ENCODE data around the gene RIPOR2.
"Not testable (repeated sequence)": the region's sequence is repeated elsewhere in the genome, so short reads cannot be mapped to it uniquely, and the experiment has no call there.

Gene RIPOR2

DNA sequence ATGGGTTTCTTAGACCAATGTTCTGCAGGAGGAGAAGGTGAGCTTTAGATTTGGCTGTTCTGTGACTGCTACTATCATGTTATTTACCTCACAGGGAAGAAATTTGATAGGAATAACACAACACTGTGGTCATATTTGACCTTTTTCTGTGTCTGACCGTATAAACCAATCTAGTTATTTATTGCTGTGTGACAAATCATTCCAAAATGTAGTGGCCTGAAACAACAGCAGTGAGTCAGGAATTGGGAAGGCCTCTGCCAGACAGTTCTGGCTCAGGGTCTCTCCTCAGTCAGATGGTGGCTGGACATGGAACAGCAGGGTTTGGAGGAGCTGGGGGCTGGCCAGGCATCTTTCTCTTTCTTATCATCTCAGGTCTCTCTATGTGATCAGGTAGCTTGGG, 33.0 kb downstream of the RIPOR2 start:
- DNase-seq: no peak

DNA sequence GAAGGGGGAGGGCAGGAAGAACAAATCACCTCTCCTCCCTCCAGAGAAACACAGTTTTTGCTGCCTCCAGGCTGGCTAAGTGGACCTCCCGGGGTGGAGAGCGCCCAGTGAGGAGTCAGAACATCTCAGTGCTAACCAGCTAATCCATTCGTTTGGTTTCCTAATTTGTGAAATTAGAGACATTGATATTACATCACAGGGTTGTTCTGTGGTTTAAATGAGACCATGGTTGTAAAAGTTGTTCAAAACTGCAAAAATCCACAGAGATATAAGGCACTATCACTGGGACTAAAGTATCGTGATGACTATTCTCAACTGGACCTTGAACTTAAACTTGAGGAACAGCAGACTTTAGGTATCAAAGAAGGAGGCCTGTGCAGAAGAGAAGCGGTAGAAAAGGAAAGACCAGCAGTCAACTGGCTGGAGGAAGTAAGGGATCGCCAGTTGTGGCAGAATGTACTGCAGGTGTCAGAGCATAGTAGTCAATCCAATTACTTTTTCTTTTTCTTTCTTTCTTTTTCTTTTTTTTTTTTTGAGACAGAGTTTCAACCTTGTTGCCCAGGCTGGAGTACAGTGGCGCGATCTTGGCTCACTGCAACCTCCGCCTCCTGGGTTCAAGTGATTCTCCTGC, 33.9 kb downstream of the RIPOR2 start:
- DNase-seq: no peak

DNA sequence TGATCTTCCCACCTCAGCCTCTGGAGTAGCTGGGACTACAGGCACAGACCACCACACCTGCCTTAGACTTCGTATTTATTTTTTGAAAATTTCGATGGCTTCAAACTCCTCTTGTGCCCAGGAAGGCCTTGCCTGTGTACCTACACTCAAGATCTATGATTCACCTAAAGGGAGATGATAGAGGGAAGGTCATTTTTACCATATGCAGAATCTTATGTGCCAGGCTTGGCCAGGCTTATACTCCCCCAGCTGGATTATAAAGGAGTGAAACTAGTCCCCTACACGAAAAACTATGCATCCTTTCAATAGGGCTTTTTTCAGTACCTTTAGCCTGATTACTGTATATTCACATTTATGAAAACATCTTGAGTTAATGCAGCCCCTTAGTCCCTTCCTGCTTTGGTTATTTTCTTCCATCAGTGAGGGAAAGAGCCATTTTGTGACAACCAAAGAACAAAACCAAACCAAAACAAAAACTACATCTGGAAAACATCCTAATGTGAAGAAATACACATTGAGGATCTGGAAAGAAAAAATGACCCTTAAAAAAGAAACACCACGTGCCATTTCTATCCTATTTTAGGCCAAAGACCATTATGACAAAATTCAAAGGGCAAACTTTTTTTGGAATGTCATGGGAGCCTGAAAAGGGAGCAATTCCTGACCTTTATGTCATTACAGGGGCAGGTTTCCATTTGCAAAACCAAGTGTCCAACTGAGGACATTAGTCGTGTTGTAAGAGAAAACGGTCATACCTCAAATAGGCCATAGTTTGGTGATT, 34.7 kb downstream of the RIPOR2 start:
- DNase-seq: no peak

- DNase-seq: no peak
These were observed 35.8 kb downstream of the RIPOR2 start for GRCh38 chr6:24899997-24900325.

GRCh38 chr6:24899136-24899996, 36.4 kb downstream of the RIPOR2 start:
- no peak for DNase-seq

DNA sequence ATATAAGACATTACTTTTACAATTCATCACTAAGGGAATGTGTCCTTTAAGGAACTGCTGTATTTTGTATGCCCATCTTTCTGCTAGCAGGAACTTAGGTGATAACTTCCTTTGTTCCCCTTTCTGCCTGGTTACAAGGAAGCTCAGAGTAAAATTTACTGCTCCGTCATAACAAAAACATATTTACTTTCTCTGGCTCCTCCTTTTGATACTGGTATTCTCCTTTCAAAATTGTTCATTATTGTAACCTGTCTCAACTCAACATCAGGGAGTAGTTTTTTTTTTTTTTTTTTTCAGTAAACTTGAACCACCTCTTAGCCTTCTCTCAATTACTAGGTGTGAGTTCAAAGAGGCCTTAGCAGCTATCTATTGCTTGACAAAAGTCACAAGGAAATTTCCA, 37.1 kb downstream of the RIPOR2 start:
- no peak for DNase-seq

DNA sequence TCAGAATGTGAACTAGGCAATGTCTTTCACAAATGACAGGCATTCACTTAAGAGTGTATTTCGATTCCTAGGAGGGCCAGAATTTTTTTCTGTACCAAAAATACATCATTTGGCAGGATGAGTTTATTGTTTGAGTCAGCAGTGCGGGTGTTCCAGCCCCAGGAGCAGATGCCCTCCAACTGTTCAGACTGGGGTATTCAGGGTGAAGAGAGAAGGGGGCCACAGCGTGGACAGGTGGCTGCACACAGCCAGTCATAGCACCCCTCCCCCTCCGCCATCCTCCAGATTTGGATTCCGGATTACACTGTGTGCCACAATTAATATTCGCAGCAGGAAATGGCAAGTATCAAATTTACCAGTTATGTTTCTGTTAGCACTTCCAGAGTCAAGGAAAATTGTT, 38.6 kb downstream of the RIPOR2 start:
- peak; percentile 18 for DNase-seq

GRCh38 chr6:24893342-24893850, 42.4 kb downstream of the RIPOR2 start:
- DNase-seq: no peak

DNA sequence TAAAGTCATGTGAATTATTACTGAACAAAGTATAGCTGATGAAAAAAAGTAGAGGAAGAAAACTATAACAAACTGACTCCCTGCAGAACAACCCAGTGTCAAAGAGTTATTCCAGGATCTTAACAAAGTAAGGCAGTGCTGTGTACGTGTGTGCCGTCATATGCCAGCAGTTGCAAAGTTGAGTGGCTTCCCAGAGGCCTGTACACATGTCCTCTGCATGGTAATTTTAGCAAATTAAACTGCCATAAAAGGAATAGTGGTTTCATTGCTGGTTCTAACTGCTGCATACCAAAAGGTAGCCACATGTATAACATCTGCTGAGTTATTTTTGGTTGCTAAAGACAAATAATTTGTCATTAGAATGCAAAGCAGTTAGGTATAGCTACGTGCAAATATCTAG, 44.8 kb downstream of the RIPOR2 start:
- DNase-seq: no peak

DNA sequence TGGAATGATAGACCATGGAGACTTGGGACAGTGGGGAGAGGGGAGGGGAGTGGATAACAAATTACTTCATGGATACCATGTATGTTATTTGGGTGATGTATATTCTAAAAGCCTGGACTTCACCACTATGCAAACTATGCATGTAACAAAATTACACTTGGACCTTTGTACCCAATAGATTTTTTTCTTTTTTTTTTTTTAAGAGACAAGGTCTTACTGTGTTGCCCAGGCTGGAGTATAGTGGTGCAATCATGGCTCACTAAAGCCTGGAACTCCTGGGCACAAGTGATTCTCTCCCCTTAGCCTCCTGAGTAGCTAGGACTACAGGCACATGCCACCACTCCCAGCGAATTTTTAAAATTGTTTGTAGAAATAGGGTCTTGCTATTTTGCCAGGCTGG, 45.3 kb downstream of the RIPOR2 start:
- DNase-seq: no peak

DNA sequence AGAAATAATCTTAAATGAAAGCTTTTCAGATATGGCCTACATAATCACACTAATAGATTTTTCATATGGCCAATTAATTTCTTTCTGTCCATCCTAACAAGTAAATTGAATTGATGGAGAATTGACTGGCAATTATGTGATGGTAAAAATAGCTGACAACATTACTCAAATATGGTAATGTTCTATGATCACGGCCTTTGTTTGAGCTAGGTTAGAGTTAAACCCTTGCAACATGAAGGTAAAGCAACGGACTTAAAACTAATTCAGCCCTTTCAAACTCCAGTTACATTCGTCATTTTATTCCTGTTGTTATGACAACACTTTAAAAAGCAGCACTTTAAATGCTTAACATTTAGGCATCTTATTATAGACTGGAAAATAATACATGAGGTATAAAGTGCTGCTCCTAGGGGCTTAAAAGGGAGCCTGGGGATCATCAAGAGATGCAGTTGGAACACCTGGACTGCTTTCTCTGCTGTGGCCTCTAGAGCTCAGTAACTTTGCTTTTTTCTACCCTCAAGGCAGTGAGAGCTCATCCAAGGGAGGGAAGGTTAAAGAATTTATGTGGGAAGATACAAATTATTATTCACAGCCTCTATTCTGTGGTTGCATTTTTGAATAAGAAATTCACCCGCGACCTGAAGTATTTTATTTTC, 46.9 kb downstream of the RIPOR2 start:
- DNase-seq: no peak

DNA sequence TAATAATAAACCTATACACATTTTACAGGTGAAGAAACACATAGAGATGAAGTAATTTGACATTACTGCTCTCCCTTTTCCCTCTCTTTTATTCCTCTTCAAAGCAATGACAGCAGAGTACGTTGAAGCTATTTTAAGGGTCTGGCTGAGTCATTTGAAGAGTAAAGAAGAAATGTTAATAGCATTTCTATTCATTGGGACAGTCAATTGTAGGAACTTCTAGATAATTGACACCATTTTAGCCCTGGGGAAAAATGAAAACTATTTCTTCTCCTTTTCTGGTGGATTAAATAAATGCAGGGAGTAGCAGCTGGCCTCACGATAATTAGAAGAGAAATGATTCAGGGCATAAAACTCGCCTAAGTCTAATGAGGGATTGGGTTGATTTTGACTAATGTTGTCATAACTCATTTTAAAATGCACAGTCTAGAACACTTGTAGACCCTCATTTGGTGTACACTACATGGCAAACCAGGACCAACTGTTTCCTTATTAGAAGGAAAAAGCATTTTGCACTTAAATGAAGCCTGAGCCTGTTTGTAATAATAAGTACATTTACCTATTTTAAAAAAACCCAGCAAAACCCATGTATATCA, 48.1 kb downstream of the RIPOR2 start:
- no peak for DNase-seq

DNA sequence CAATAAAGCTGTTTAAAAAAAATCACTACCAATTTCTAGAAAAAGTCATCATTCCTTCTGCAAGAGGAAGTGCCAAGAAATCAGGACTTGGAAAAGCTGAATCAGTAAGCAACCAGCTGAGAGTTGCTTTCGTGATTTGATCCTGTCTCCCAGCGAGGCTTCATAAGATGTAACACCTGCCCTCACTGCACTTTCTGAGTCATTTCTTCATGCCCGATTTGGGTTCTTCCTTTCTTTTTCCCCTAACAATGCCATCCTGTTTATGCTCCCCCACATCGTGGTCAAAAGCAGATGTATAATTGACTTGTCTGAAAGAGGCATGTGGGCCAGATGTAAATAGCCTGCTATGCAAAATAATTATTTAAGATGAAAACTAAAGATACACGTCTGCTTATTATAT, 52.1 kb downstream of the RIPOR2 start:
- no peak for DNase-seq

GRCh38 chr6:24882835-24883555, 52.8 kb downstream of the RIPOR2 start:
- DNase-seq: no peak

DNA sequence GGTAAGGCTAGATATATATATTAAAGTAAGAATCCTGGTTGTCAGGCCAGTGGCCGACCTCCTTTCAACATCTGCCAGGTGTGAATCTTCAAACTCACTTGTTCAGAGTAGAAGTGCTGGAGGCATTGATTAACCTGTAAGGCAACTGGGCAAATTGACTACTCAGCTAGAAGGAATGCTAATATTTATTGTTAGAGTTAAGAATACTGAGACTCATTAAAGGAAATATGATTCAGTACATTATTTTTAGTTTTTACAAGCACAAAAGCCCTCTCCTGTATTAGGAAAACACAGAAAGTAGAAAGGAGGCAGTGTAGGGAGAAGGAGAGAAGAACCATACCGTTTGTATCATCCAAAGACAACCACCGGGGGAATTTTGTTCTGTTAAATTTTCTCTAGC, 53.5 kb downstream of the RIPOR2 start:
- DNase-seq: no peak

GRCh38 chr6:24881376-24881775, 54.4 kb downstream of the RIPOR2 start:
- DNase-seq: no peak

GRCh38 chr6:24880451-24880850, 55.3 kb downstream of the RIPOR2 start:
- no peak for DNase-seq

DNA sequence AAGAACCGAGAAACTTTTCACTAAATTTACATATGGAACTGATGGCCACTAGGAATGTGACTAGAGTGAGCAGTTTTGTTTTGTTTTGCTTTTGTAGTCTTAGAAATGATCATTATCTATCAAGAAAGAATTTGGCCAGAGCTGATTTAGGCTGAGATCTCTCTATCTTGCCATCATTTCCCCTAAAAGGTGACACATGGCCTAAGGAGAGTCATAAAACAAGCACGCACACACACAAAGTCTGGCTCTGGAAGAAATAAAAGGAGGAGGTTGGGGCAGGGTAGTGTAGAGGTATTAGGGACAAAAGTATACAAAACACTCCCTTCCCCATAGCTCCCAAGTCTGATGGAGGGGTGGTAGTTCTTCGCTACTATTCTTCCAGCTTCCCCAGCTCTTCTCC, 56.4 kb downstream of the RIPOR2 start:
- no peak for DNase-seq

GRCh38 chr6:24877747-24878146, 58.0 kb downstream of the RIPOR2 start:
- not testable (repeated sequence) for DNase-seq

GRCh38 chr6:24876499-24877465, 59.0 kb downstream of the RIPOR2 start:
- DNase-seq: no peak

DNA sequence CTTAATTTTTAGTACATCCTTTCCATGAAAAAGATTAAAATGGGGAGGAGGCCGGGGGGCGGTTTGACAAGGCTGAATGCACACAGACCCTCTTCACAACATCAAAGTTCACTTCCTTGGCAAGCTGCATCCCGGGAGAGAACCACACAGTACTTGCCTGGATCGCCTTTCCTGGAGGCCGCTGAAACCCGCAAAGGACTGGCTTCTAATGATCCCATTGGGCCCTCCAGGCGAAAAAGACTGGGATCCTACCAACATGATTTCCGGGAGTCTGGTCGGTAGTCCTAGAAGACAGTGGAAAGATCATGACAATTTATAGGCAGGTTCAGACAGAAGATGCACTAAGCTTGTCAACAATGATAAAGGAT, 60.2 kb downstream of the RIPOR2 start:
- DNase-seq: no peak
